Upper lobe of left lung (tissue), 6 donors: ENCODE measurements around the gene PTPRM. TPM values are rescaled to one million over a fixed set of nuclear protein-coding genes. Genes with fewer than 3 reads are reported as not detected.

Source experiments
- ATAC-seq, 2 donors: fragments of 200-7000 bp; cut with Tn5 transposase; one replicate each; pipeline ENCODE4 v1.9.1; 2022; ENCODE audit warnings: mild to moderate bottlenecking in 2 of 2, moderate library complexity in 2 of 2; ENCODE audit not compliant: low FRiP score in 2 of 2
- DNase-seq, 2 donors: peaks; one replicate each; pipeline ENCODE4 v3.0.0-alpha.2; 2019 to 2020
- H3K27ac ChIP-seq, 4 donors: fragments of 200-600 bp; sonication (generic); one replicate each; pipeline ENCODE4 v1.5.1; 2016 to 2019
- H3K27me3 ChIP-seq, 4 donors: fragments of 200-600 bp; sonication (generic); one replicate each; pipeline ENCODE4 v1.5.1; 2017 to 2019
- H3K36me3 ChIP-seq, 4 donors: fragments of 200-600 bp; sonication (generic); one replicate each; pipeline ENCODE4 v1.5.1; 2016 to 2019
- H3K4me1 ChIP-seq, 4 donors: fragments of 200-600 bp; sonication (generic); one replicate each; pipeline ENCODE4 v1.5.1; 2018 to 2019
- H3K4me3 ChIP-seq, 4 donors: fragments of 200-600 bp; sonication (generic); one replicate each; pipeline ENCODE4 v1.5.1; 2017 to 2019; ENCODE audit warnings: mild to moderate bottlenecking in 2 of 4, moderate library complexity in 1 of 4
- H3K9me3 ChIP-seq, 4 donors: fragments of 200-600 bp; sonication (generic); one replicate each; pipeline ENCODE4 v1.5.1; 2018 to 2019
- CTCF ChIP-seq, 6 experiments: fragments of 450-650 bp in 4 of 6; fragments of 200-600 bp in 2 of 6; sonication (generic) in 2 of 6; IDR thresholded peaks; one replicate each; pipeline ENCODE4 v1.5.1; 2016 to 2019; ENCODE audit warnings: antibody characterized with exemption in 6 of 6
- EP300 ChIP-seq, 4 donors: sonication (generic); formaldehyde crosslinking; IDR thresholded peaks; one replicate each; pipeline ENCODE4 v1.5.1; 2017; ENCODE audit warnings: antibody characterized with exemption in 4 of 4, control low read depth in 2 of 4
- POLR2A ChIP-seq, 4 donors: fragments of 450-650 bp; IDR thresholded peaks; one replicate each; pipeline ENCODE4 v1.5.1; 2016 to 2017; ENCODE audit warnings: antibody characterized with exemption in 4 of 4, mild to moderate bottlenecking in 2 of 4
- POLR2AphosphoS5 ChIP-seq, 2 donors: sonication (generic); formaldehyde crosslinking; IDR thresholded peaks; one replicate each; pipeline ENCODE4 v1.5.1; 2017; ENCODE audit warnings: antibody characterized with exemption in 2 of 2
- WGBS, 2 donors: methylation state at CpG; one replicate each; pipeline ENCODE4 v1.1.5; 2017 to 2018; 5-methylcytosine and 5-hydroxymethylcytosine counted together
- total RNA-seq, 6 donors: library from RNA; depleted of rRNA in 4 of 6; stranded (reverse); fragments of >200 nt in 4 of 6; gene quantifications; one replicate each; pipeline versions ENCODE4 v1.1.0 to v1.2.1, GENCODE V29; 2016 to 2021
- donor health status: DM: no; HTN: no; CAD: no; lungs with moderate emphysema.
- donor health status: DM: no; HTN: yes; CAD: no; lungs with severe emphysema.

PTPRM gene
- total RNA-seq, 6 donors from 2014 or later, result 82.0 to 201 (median 154) TPM

GRCh38 chr18:7894592-7894991, 327.5 kb downstream of the PTPRM start:
- Histone ChIP-seq H3K4me1 (peaks cover 0 to 24% (median 16%) of the 10 kb centered on the region in 4 donors), H3K27me3 (no peaks in the 10 kb centered on the region), H3K27ac (no peak overlapping the region), H3K4me3 (no peak overlapping the region), H3K36me3 (no peaks in the 10 kb centered on the region), H3K9me3 (no peaks in the 10 kb centered on the region)
- no peak for ATAC-seq
- DNase-seq, result no peak
- TF ChIP-seq POLR2AphosphoS5 (IDR thresholded peaks at IDR 0.05), result no peak
- TF ChIP-seq CTCF (IDR thresholded peaks at IDR 0.05), result no peak
- no peak for TF ChIP-seq EP300 (IDR thresholded peaks at IDR 0.05)
- no peak for TF ChIP-seq POLR2A (IDR thresholded peaks at IDR 0.05)
- 84 to 94% methylated on average over 1 of the region's 1 CpG for WGBS, 2 donors

GRCh38 chr18:7895346-7895745, 328.2 kb downstream of the PTPRM start:
- ATAC-seq (no peak), DNase-seq (no peak)
- H3K36me3 ChIP-seq, result no peaks in the 10 kb centered on the region
- H3K27me3 ChIP-seq, result no peaks in the 10 kb centered on the region
- 81 to 84% methylated on average over 5 of the region's 5 CpGs for WGBS, 2 donors
- TF ChIP-seq POLR2AphosphoS5 (IDR thresholded peaks at IDR 0.05) (no peak), POLR2A (IDR thresholded peaks at IDR 0.05) (no peak), CTCF (IDR thresholded peaks at IDR 0.05) (no peak), EP300 (IDR thresholded peaks at IDR 0.05) (no peak)
- no peak overlapping the region for H3K27ac ChIP-seq
- no peaks in the 10 kb centered on the region for H3K9me3 ChIP-seq
- H3K4me3 ChIP-seq, result no peak overlapping the region
- peaks cover 0 to 24% (median 16%) of the 10 kb centered on the region in 4 donors for H3K4me1 ChIP-seq

GRCh38 chr18:7896161-7896560, 329.0 kb downstream of the PTPRM start:
- H3K27ac ChIP-seq, result peak overlapping the region in 2 of 4 donors; percentile 42 to 67
- H3K4me3 ChIP-seq, result no peak overlapping the region
- H3K36me3 ChIP-seq, result no peaks in the 10 kb centered on the region
- H3K27me3 ChIP-seq, result no peaks in the 10 kb centered on the region
- ATAC-seq (no peak), DNase-seq (no peak)
- 83 to 90% methylated on average over 3 of the region's 3 CpGs for WGBS, 2 donors
- TF ChIP-seq EP300 (IDR thresholded peaks at IDR 0.05) (no peak), POLR2A (IDR thresholded peaks at IDR 0.05) (no peak)
- peaks cover 0 to 27% (median 16%) of the 10 kb centered on the region in 4 donors for H3K4me1 ChIP-seq
- H3K9me3 ChIP-seq, result no peaks in the 10 kb centered on the region

GRCh38 chr18:7896805-7897518, 329.8 kb downstream of the PTPRM start:
- Histone ChIP-seq H3K36me3 (no peaks in the 10 kb centered on the region), H3K27ac (peak overlapping the region; percentile 16 to 67 (median 46)), H3K27me3 (no peaks in the 10 kb centered on the region), H3K4me3 (no peak overlapping the region), H3K9me3 (no peaks in the 10 kb centered on the region), H3K4me1 (peaks cover 0 to 27% (median 16%) of the 10 kb centered on the region in 4 donors)
- peak; percentile 53 to 65 for ATAC-seq
- DNase-seq, result no peak
- TF ChIP-seq POLR2AphosphoS5 (IDR thresholded peaks at IDR 0.05) (no peak), POLR2A (IDR thresholded peaks at IDR 0.05) (peak in 1 of 4 donors; percentile 16), CTCF (IDR thresholded peaks at IDR 0.05) (no peak), EP300 (IDR thresholded peaks at IDR 0.05) (peak in 2 of 4 donors; percentile 7 to 56)
- WGBS, 2 donors, result 61 to 80% methylated on average over 6 of the region's 6 CpGs

GRCh38 chr18:7898181-7898580, 331.1 kb downstream of the PTPRM start:
- Histone ChIP-seq H3K27me3 (no peaks in the 10 kb centered on the region), H3K9me3 (no peaks in the 10 kb centered on the region), H3K4me1 (peaks cover 0 to 27% (median 16%) of the 10 kb centered on the region in 4 donors), H3K4me3 (no peak overlapping the region), H3K36me3 (no peaks in the 10 kb centered on the region), H3K27ac (peak overlapping the region in 3 of 4 donors; percentile 2 to 37 (median 28))
- TF ChIP-seq POLR2A (IDR thresholded peaks at IDR 0.05) (no peak), CTCF (IDR thresholded peaks at IDR 0.05) (no peak), EP300 (IDR thresholded peaks at IDR 0.05) (no peak), POLR2AphosphoS5 (IDR thresholded peaks at IDR 0.05) (no peak)
- no peak for DNase-seq
- ATAC-seq, result no peak
- 72 to 78% methylated on average over 2 of the region's 2 CpGs for WGBS, 2 donors
